ENCODE data around the gene VSTM4.

The VSTM4 gene

DNA sequence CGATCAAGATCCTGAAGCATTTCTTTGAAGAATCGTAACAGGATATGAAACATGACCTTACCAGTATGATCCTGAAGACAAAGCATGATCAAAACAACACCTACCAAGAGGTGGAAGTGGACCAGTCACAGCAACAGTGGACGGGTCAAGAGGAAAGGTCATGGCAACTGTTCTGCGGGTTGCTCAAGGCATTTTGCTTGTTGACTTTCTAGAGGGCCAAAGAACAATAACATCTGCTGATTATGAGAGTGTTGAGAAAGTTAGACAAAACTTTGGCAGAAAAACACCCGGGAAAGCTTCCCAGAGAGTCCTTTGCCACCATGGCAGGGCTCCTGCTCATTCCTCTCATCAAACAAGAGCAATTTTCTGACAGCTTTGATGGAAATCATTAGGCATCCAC is 110.1 kb downstream of the VSTM4 start:
- H3K4me3 ChIP-seq (ENCODE audit: low read length), result no peak overlapping the region
- TF ChIP-seq ZNF274 (IDR thresholded peaks at IDR 0.05; ENCODE audit: low read depth, low read length), result no peak

DNA sequence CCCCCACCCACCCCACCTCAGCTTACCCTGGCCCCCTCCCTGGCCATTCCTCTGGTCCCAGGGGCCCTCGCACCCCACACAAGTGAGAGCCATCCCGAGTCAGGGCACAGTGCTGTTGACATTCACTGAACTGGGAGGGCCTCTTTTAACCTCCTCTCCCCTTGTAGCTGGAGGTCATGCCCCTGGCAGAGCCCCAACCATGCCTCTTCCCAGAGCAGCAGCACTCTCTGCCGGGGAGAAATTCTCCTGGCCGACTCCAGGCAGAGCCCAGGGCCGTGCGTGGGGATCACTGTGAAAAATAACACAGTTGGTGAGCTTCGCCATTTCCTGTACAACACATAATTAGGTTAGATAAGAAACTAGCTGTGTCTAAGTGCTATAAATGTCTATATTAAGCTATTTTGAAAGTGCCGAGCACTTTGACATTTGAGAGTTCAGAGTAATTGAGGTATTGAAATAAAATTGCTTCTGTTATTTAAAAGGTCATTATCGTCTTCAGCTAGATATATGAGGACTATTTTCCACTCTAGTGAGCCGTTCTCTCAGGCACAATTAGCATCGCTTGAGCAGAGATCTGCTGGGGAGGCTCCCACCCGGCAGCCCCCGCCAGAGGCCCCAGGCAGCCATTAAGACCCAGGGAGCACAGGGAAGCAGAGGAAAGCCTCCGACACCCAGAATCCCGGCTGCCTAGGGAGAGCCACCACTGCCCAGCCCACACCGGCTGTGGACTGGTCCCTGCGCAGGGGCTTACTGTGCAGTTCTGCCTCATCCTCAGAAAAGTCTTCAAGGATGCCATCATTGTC is 113.3 kb downstream of the VSTM4 start:
- no peak for TF ChIP-seq ZNF274 (IDR thresholded peaks at IDR 0.05; ENCODE audit: low read depth, low read length)
- H3K4me3 ChIP-seq (ENCODE audit: low read length), result no peak overlapping the region

DNA sequence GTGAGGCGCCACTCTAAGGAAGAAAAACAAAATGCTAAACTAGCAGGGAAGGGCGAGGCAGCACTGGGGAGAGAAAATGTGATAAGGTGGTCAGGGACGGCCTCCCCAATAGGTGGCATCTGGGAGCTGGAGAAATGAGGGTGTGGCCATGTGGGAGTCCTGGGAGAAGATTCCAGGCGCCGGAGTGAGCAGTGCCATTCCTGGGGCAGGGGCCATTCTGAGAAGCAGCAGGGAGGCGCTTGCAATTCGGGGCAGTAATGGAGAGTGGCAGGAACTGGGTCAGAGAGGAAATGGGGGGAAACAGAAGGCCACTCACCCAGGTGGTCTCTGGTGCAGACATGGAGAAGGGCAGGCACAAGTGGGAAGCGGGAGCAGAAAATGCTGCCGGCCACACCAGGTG is 113.9 kb downstream of the VSTM4 start:
- H3K4me3 ChIP-seq (ENCODE audit: low read length), result no peak overlapping the region
- no peak for TF ChIP-seq ZNF274 (IDR thresholded peaks at IDR 0.05; ENCODE audit: low read depth, low read length)

DNA sequence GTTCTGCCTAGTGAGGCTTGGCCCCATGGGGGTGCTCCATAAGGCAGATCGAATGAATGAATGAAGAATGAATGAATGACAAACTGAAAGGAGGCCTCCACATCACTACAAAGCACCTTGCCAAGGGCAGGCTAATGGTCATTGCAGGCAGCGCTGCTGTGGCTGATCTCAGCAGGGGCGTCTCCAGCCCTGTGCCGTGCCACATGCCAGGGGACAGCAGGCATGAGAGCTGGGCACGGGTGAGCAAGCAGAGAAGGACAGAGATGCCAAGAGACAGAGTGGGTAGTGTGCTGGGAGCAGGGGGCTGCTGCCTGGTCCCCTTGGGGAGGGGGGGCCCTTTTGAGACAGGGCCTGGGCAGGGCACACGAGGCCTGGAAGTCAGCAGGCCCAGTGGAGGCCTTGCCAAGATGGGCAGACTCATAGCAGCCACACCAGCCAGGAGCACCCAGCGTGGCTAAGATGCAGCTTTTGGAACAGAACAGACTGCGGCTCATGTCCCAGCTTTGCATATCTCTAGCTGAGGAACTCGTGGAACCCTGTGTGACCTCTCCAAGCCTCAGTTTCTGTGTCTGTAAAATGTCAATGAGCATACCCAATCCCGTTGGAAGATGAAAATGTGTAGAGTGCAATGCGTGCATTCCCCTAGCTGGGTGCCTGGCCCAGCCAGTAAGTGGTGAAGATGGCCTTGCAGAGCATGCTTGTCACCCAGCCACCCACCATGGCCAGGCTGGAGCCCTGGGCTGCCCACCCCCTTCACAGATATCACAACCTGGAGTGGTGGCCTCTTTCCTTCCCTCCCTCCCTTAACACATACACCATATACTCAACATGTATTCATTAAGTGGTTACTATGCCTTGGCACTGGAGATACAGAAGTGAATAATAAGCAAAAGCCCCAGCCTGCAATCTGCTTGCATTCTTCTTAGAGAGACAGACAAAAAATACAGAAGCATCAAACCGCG is 114.6 kb downstream of the VSTM4 start:
- no peak overlapping the region for H3K4me3 ChIP-seq (ENCODE audit: low read length)
- no peak for TF ChIP-seq ZNF274 (IDR thresholded peaks at IDR 0.05; ENCODE audit: low read depth, low read length)

DNA sequence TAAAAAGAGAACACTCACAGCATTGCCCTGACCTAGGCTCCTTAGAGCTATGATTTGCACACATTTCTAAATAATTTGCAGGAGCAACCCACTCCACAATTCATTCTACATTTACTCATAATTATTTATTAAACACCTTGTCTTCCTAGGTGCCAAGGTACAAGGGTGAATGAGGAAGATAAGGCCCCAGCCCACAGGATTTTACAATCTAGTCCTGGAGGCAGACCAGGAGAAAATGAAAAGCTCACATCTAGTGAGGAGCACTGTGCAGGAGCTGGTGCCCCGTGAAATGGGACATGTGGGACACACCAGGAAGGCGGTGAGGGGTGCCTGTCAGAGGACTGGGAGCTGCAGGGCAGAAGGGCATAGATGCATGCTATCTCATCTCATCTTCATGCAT is 116.0 kb downstream of the VSTM4 start:
- no peak for TF ChIP-seq ZNF274 (IDR thresholded peaks at IDR 0.05; ENCODE audit: low read depth, low read length)
- H3K4me3 ChIP-seq (ENCODE audit: low read length), result no peak overlapping the region

DNA sequence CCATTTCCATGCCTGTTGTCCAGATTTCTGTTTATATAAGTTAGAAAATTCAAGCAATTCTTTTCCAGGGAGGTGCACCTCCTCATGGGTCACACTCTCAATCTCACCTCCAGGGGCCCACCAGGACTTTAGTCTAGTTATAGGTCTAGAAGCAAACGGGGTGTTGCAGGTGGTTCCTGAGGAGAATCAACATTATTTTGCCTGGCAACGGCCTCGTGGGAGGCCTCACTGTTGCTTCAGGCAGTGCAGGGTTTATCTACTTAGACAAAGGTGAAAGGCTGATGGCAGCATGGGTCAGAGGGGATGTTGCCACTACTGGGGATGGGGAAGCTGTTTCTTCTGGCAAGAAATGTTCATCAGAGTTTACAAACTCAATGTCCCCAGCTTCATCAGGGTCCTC is 119.0 kb downstream of the VSTM4 start:
- no peak overlapping the region for H3K4me3 ChIP-seq (ENCODE audit: low read length)

DNA sequence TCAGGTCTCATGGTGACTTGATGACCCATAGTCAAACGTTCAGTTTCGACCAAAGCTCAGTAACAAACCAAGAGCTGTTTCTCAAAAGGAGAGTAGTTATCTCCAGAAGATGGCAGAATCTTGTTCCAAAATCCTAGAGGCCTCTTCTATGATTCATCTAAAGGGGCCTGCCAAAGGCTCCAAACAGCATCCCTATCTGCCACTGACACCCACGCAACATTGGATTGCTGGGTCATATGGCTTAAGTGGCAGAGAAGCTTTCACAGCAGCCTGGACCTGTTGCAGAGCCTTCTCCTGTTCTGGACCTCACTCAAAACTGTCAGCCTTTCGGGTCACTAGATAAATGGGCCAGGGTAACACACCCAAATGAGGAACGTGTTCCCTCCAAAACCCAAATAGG is 121.7 kb downstream of the VSTM4 start:
- TF ChIP-seq ZNF274 (IDR thresholded peaks at IDR 0.05; ENCODE audit: low read depth, low read length), result no peak
- H3K4me3 ChIP-seq (ENCODE audit: low read length), result no peak overlapping the region

More for the DNA sequence above, 119.0 kb downstream of the VSTM4 start:
- no peak for TF ChIP-seq ZNF274 (IDR thresholded peaks at IDR 0.05; ENCODE audit: low read depth, low read length)

DNA sequence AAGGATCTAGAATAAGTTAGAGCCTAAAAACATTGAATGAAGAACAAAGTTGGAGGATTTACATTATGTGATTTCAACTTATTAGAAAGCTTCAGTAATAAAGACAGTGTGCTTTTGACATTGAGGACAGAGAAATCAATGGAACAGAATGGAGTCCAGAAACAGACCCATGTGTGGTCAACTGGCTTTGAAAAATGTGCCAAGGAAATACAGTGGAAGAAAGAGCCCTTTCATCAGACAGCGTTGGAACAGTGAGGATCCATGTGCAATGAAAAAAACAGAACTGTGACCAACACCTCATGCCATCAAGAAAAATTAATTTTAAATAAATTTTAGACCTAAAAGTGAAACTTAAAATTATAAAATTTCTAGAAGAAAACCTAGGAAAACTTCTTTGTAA is 125.1 kb downstream of the VSTM4 start:
- H3K4me3 ChIP-seq (ENCODE audit: low read length), result no peak overlapping the region
- TF ChIP-seq ZNF274 (IDR thresholded peaks at IDR 0.05; ENCODE audit: low read depth, low read length), result no peak

DNA sequence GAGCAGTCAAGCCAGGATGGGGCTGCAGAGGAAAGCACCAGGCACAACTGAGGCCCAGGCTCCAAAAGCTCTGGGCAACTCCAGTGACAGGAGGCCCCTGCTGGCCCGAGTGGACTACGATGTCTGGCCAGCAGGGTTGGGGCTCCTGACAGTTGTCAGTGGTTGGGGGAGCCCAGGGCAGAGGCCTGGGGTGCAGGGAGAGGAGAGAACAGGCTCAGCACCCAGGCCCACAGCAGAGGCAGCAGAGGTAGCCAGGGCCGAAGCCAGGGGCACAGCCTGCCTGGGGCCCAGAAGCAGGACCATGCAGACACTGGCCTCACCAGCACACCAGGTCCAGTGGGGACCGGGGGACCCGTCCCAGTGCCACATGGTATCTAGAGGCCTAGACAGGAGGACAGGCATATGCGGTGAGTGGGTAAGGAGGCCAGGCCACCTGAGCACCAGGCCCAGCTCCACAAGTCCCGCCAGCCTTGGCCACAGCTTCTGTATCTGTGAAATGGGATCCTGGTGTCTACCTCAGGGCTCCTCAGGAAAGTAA is 129.6 kb downstream of the VSTM4 start:
- no peak for TF ChIP-seq ZNF274 (IDR thresholded peaks at IDR 0.05; ENCODE audit: low read depth, low read length)
- H3K4me3 ChIP-seq (ENCODE audit: low read length), result no peak overlapping the region

DNA sequence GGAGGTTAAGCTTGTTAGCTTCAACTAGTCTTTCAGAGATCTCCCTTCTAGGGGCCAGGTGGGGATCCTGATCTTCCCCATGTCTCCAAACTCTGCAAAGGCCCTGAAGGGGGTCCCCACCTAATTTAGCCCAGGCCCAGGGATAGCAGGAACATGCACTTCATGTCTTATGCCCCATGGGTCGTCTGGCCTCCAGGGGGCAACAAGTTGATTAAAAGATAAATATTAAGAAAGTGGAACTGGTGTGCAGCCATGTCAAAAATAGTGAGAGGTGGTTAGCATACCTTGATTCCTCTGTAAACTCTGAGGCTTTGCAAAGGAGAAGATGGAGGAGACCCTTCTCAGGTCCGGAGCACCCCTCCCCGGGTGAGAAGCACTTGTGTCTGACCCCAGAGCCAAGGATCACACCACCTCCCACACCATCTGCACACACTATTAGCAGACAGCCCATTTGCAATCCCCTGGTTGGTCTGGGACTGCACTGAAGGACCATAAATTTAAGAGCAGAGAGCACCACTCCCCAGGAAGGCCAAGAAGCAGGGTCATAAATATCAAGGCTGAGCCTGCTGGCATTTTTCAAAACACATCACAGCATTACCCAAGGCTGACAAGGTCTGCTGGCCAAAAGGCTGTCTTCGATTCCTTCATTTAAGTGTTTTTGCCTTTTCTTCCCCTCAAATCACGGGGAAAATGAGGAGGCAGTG is 131.5 kb downstream of the VSTM4 start:
- H3K4me3 ChIP-seq (ENCODE audit: low read length), result no peak overlapping the region
- no peak for TF ChIP-seq ZNF274 (IDR thresholded peaks at IDR 0.05; ENCODE audit: low read depth, low read length)

DNA sequence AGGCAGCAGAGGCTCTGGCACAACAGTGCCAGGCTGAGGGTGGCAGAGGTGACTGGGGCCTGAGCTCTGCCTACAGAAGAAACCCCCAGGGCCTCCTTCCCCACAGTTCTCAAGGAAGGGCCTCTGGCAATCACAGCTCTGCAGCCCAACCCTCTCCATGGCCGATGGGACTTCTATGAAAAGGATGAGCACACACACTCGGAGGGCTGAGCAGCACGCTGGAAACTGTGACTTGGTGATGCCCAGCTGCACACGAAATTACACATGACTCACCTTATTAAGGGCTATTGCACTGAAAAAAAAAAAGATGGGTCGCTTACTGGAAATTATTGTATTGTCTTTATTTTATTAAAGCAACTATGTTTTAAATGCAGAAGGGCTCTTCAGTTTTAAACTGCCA is 132.7 kb downstream of the VSTM4 start:
- H3K4me3 ChIP-seq (ENCODE audit: low read length), result no peak overlapping the region
- TF ChIP-seq ZNF274 (IDR thresholded peaks at IDR 0.05; ENCODE audit: low read depth, low read length), result no peak

DNA sequence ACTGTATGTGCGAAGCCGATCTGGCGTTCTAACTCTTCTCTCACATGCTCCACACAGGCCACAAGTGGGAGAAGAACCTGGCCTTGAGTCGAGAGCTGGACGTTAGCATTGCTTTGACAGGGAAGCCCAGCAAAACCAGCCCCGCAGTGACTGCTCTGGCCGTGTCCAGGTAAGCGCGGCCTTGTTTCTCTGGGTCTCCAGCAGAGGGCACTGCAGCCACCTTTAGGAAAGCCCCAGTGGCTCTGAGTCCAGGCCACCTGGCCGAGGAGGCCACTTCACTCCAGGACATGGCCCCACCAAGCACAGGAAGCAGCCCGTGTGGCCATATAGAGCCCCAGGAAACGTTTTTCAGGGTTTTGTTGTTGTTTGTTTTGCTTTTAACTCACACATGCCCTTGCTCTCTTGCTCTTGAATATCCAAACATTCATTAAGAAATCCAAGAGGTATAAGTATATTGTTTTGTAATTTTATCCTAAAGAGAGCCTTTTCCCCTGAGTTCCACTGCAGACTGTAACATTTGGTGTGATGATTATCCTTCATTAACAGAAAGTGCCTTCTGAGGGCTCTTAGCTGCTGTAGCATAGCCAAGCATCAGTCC is 133.9 kb downstream of the VSTM4 start:
- no peak overlapping the region for H3K4me3 ChIP-seq (ENCODE audit: low read length)
- TF ChIP-seq ZNF274 (IDR thresholded peaks at IDR 0.05; ENCODE audit: low read depth, low read length), result no peak

DNA sequence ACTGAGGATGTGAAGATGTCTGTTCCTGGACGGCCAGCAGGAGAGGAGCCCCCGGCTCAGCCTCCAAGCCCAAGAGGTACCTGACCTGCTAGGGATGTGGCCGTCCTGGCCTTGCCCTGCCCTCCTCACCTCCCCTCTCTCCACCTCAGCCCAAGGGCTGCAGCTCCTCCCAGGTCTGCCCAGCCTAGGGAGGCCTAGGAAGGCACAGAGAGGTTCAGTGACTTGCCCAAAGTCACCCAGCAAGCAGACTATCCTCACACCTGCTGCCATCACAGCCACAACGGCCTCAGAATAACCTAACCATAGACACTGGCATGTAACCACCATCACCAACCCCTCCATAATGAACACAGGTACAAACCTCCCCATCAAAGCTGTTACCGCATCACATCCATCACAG is 137.0 kb downstream of the VSTM4 start:
- H3K4me3 ChIP-seq (ENCODE audit: low read length), result no peak overlapping the region
- no peak for TF ChIP-seq ZNF274 (IDR thresholded peaks at IDR 0.05; ENCODE audit: low read depth, low read length)

DNA sequence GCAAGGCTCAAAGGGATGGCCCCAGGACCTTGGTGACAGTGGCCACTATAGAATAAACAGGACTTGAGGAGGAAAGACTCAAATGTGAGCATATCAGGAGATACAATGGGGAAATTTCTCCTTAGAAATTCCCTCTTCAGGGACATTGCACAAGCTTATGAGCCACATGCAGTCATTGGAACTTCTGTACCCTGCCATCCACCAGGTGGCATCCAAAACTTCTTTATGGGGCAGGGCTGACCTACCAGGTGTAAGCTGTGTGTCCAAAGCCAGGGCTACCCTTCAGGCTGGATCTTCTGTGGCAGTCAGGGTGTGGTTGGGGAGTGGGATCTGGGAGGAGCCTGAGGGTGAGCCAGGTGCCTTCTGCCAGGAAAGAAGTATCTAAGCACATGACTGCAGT is 139.1 kb downstream of the VSTM4 start:
- no peak for TF ChIP-seq ZNF274 (IDR thresholded peaks at IDR 0.05; ENCODE audit: low read depth, low read length)
- H3K4me3 ChIP-seq (ENCODE audit: low read length), result no peak overlapping the region

All from GM08714 (cell line).